Adrenal gland (tissue), 5 donors: ENCODE measurements around the gene TP53I11.

Source experiments
- POLR2A ChIP-seq, 2 donors: fragments of 450-650 bp; IDR thresholded peaks; one replicate each; pipeline ENCODE4 v1.6.1; 2017; ENCODE audit warnings: antibody characterized with exemption in 2 of 2, mild to moderate bottlenecking in 2 of 2, moderate library complexity in 1 of 2
- TF ChIP-seq, protein P1 (sequence below), 6 experiments: fragments of 450-650 bp in 4 of 6; fragments of 200-600 bp in 2 of 6; sonication (generic) in 1 of 6; IDR thresholded peaks; 1 replicate in 5 of 6; 2 replicates in 1 of 6; pipeline versions ENCODE4 v1.5.1 to v1.8.0; 2016 to 2021; ENCODE audit warnings: antibody characterized with exemption in 6 of 6, mild to moderate bottlenecking in 2 of 6, moderate library complexity in 1 of 6
- donor health status: DM: no; HTN: no; CAD: no.

DNA sequence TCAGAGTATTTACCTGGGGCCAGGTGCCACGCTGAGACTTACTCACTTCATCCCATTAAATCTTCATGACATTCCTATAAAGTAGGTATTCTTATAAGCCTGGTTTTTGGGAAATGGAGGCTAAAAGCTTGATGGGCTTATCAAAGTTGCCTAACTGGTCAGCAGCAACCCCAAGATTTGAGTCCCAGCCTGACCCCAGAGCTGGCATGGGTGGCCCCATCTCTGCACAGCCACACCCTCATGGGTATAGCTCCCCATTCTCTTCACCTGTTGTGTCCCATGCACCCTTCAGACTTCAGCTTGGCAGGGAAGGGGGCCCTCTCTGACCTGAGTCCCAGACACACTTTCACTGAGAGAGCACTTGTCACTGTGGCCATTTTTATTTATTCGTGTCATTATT lies 37.4 kb upstream of the TP53I11 start:
- TF ChIP-seq, protein P1, sequence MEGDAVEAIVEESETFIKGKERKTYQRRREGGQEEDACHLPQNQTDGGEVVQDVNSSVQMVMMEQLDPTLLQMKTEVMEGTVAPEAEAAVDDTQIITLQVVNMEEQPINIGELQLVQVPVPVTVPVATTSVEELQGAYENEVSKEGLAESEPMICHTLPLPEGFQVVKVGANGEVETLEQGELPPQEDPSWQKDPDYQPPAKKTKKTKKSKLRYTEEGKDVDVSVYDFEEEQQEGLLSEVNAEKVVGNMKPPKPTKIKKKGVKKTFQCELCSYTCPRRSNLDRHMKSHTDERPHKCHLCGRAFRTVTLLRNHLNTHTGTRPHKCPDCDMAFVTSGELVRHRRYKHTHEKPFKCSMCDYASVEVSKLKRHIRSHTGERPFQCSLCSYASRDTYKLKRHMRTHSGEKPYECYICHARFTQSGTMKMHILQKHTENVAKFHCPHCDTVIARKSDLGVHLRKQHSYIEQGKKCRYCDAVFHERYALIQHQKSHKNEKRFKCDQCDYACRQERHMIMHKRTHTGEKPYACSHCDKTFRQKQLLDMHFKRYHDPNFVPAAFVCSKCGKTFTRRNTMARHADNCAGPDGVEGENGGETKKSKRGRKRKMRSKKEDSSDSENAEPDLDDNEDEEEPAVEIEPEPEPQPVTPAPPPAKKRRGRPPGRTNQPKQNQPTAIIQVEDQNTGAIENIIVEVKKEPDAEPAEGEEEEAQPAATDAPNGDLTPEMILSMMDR (IDR thresholded peaks at IDR 0.05) = no peak
- no peak for TF ChIP-seq POLR2A (IDR thresholded peaks at IDR 0.05)
